Body of pancreas (tissue), 4 donors: ENCODE data around the gene PLD1. TPM values are rescaled to one million over a fixed set of nuclear protein-coding genes. Genes with fewer than 3 reads are reported as not detected.

Experiments used
- ATAC-seq: fragments of 150-250 bp; one replicate; pipeline ENCODE4 v1.9.1; 2016
- DNase-seq, 4 donors: peaks; one replicate each; pipeline ENCODE4 v3.0.0-alpha.2; 2019
- H3K27ac ChIP-seq, 4 donors: fragments of 200-600 bp; sonication (generic); 1 replicate in 3 of 4; 2 replicates in 1 of 4; pipeline versions ENCODE4 v1.5.1 to v1.6.1; 2016 to 2019; ENCODE audit warnings: mild to moderate bottlenecking in 1 of 4, mixed read lengths in 1 of 4, moderate library complexity in 1 of 4
- H3K27me3 ChIP-seq, 2 donors: fragments of 200-600 bp; sonication (generic); one replicate each; pipeline ENCODE4 v1.6.0; 2016; ENCODE audit warnings: mild to moderate bottlenecking in 1 of 2
- H3K36me3 ChIP-seq, 2 donors: fragments of 200-600 bp; sonication (generic); replicated peaks in 1 of 2; 2 replicates each; pipeline ENCODE4 v1.5.1; 2016; ENCODE audit warnings: low read depth in 2 of 2; ENCODE audit not compliant: insufficient read depth in 1 of 2
- H3K4me1 ChIP-seq: fragments of 200-600 bp; sonication (generic); one replicate; pipeline ENCODE4 v1.6.0; 2016
- H3K4me3 ChIP-seq, 2 donors: fragments of 200-600 bp; sonication (generic); 1 replicate in 1 of 2; 2 replicates in 1 of 2; pipeline ENCODE4 v1.5.1; 2016 to 2019
- H3K9me3 ChIP-seq, 3 donors: fragments of 200-600 bp; sonication (generic); 1 replicate in 2 of 3; 2 replicates in 1 of 3; pipeline ENCODE4 v1.5.1; 2016
- CTCF ChIP-seq, 7 experiments: fragments of 450-650 bp in 4 of 7; fragments of 200-600 bp in 3 of 7; sonication (generic) in 3 of 7; IDR thresholded peaks; one replicate each; pipeline ENCODE4 v1.5.1; 2016 to 2019; ENCODE audit warnings: antibody characterized with exemption in 7 of 7
- POLR2A ChIP-seq, 3 donors: fragments of 450-650 bp; IDR thresholded peaks; one replicate each; pipeline ENCODE4 v1.6.1; 2016; ENCODE audit warnings: antibody characterized with exemption in 3 of 3, mild to moderate bottlenecking in 2 of 3
- WGBS, 2 donors: methylation state at CpG; one replicate each; pipeline ENCODE4 v1.1.5; 2017; 5-methylcytosine and 5-hydroxymethylcytosine counted together
- intact Hi-C: fragments of 100-400 bp; cut with DNase I; formaldehyde crosslinking; loops from one replicate; pipeline ENCODE4 v1.15.1; 2023
- total RNA-seq, 2 donors: library from RNA; depleted of rRNA; stranded (reverse); fragments of >200 nt; gene quantifications; one replicate each; pipeline ENCODE4 v1.1.0, GENCODE V29; 2016

The PLD1 gene
- total RNA-seq, 2 donors from 2014 or later = 60.4 to 96.2 TPM

GRCh38 chr3:171768986-171769385 is 41.3 kb downstream of the PLD1 start:
- DNase-seq = no peak
- WGBS, 2 donors = 20 to 35% methylated on average over 4 of the region's 4 CpGs
- intact Hi-C loops = no loop called here
- H3K4me1 ChIP-seq = peaks cover 7% of the 10 kb centered on the region
- H3K36me3 ChIP-seq = no peaks in the 10 kb centered on the region
- no peaks in the 10 kb centered on the region for H3K9me3 ChIP-seq
- peak overlapping the region in 3 of 4 donors; percentile 1 to 85 (median 41) for H3K27ac ChIP-seq
- peak overlapping the region in 1 of 2 donors; percentile 7 for H3K4me3 ChIP-seq
- ATAC-seq = no peak
- no peaks in the 10 kb centered on the region for H3K27me3 ChIP-seq
- TF ChIP-seq POLR2A (IDR thresholded peaks at IDR 0.05) (no peak), CTCF (IDR thresholded peaks at IDR 0.05) (no peak)

- H3K9me3 ChIP-seq = no peaks in the 10 kb centered on the region
- DNase-seq = peak in 1 of 4 donors; percentile 25
- peaks cover 7% of the 10 kb centered on the region for H3K4me1 ChIP-seq
- H3K27ac ChIP-seq = peak overlapping the region in 2 of 4 donors; percentile 41 to 85
- no peaks in the 10 kb centered on the region for H3K36me3 ChIP-seq
- ATAC-seq = no peak
- TF ChIP-seq POLR2A (IDR thresholded peaks at IDR 0.05) (no peak), CTCF (IDR thresholded peaks at IDR 0.05) (no peak)
- intact Hi-C loops = no loop called here
- 51 to 52% methylated on average over 10 of the region's 10 CpGs for WGBS, 2 donors
- H3K4me3 ChIP-seq = no peak overlapping the region
- H3K27me3 ChIP-seq = no peaks in the 10 kb centered on the region
These were observed 41.9 kb downstream of the PLD1 start for GRCh38 chr3:171768281-171768900.

GRCh38 chr3:171765511-171765887 is 44.8 kb downstream of the PLD1 start:
- TF ChIP-seq CTCF (IDR thresholded peaks at IDR 0.05) = no peak
- TF ChIP-seq POLR2A (IDR thresholded peaks at IDR 0.05) = no peak
- no peaks in the 10 kb centered on the region for H3K36me3 ChIP-seq
- no peaks in the 10 kb centered on the region for H3K27me3 ChIP-seq
- DNase-seq (no peak), ATAC-seq (no peak)
- 71 to 80% methylated on average over 5 of the region's 5 CpGs for WGBS, 2 donors
- H3K4me3 ChIP-seq = no peak overlapping the region
- intact Hi-C loops = no loop called here
- no peak overlapping the region for H3K27ac ChIP-seq
- no peaks in the 10 kb centered on the region for H3K4me1 ChIP-seq
- no peaks in the 10 kb centered on the region for H3K9me3 ChIP-seq

GRCh38 chr3:171763392-171763791 is 46.9 kb downstream of the PLD1 start:
- ATAC-seq (no peak), DNase-seq (no peak)
- Histone ChIP-seq H3K27ac (no peak overlapping the region), H3K36me3 (no peaks in the 10 kb centered on the region), H3K4me3 (no peak overlapping the region), H3K27me3 (no peaks in the 10 kb centered on the region), H3K9me3 (no peaks in the 10 kb centered on the region), H3K4me1 (peaks cover 8% of the 10 kb centered on the region)
- intact Hi-C loops = no loop called here
- TF ChIP-seq POLR2A (IDR thresholded peaks at IDR 0.05) = no peak
- no peak for TF ChIP-seq CTCF (IDR thresholded peaks at IDR 0.05)
- WGBS, 2 donors = 82 to 85% methylated on average over 2 of the region's 2 CpGs

DNA sequence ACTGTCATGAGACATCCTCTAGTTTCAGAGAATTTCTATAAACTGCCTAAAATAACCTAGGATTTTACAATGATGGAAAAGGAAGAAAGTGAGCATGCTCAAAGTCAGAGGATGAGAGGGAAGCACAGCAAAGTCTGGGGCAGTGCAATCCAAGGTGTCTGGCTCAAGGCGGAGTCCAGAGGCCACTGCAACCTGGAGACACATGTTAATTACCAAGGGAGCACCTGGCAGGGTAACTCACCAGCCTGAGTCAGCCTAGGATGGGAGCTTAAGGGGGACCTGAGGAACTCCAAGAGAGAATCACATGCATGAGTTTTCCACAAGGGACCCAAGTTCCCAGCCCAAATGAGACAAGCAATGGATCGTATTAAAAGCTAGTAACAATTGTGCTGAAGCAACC is 49.8 kb downstream of the PLD1 start:
- Histone ChIP-seq H3K4me1 (peaks cover 16% of the 10 kb centered on the region), H3K27me3 (no peaks in the 10 kb centered on the region), H3K36me3 (no peaks in the 10 kb centered on the region), H3K4me3 (no peak overlapping the region), H3K9me3 (no peaks in the 10 kb centered on the region), H3K27ac (no peak overlapping the region)
- TF ChIP-seq POLR2A (IDR thresholded peaks at IDR 0.05) (no peak), CTCF (IDR thresholded peaks at IDR 0.05) (no peak)
- no peak for ATAC-seq
- WGBS, 2 donors = 94 to 96% methylated on average over 2 of the region's 2 CpGs
- DNase-seq = no peak
- intact Hi-C loops = no loop called here
